Prostate gland (tissue), 2 donors: ENCODE results near the gene SYT2.

Experiments used
- CTCF ChIP-seq, 4 experiments: fragments of 200-600 bp in 2 of 4; fragments of 450-650 bp in 2 of 4; sonication (generic) in 2 of 4; IDR thresholded peaks; 1 replicate in 3 of 4; 2 replicates in 1 of 4; pipeline ENCODE4 v1.5.1; 2016 to 2019; ENCODE audit warnings: antibody characterized with exemption in 4 of 4, mild to moderate bottlenecking in 2 of 4, moderate library complexity in 2 of 4
- POLR2A ChIP-seq: fragments of 450-650 bp; IDR thresholded peaks from one replicate; pipeline ENCODE4 v1.6.1; 2016; ENCODE audit warnings: antibody characterized with exemption, mild to moderate bottlenecking
- POLR2AphosphoS5 ChIP-seq: sonication (generic); formaldehyde crosslinking; IDR thresholded peaks from one replicate; pipeline ENCODE4 v1.6.1; 2017; ENCODE audit warnings: antibody characterized with exemption

DNA sequence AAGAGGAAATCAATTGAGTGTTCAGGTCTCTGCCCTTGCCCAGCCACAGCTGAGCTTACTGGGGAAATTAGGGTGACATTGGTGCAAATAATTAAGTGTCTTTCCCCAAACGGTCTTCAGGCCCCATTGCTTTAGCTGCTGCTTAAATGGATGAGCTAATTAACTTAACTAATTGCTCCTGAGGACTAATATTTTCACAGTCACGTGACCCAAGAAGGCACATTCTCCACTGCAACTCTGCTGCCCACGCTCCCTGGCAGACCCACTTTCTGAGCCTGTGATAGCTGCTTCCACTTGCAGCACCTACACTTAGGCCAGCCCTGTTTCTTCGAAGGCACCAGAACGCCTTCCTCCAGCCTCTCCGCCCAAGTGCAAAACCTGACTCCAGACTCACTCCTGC lies 56.2 kb downstream of the SYT2 start:
- no peak for TF ChIP-seq POLR2A
- TF ChIP-seq POLR2AphosphoS5 = no peak
- TF ChIP-seq CTCF (IDR thresholded peaks at IDR 0.05) = no peak
